OCI-LY7 (cell line): ENCODE results near the gene TBC1D7.

Experiments
- CTCF ChIP-seq: fragments of 200-600 bp; sonication (generic); conservative IDR thresholded peaks from 2 replicates; pipeline ENCODE4 v1.5.1; 2014; ENCODE audit warnings: mild to moderate bottlenecking, antibody characterized with exemption, low read length, moderate library complexity, mixed read lengths
- EZH2phosphoT487 ChIP-seq: fragments of 200-600 bp; sonication (generic); IDR thresholded peaks from 2 replicates; pipeline ENCODE4 v1.6.1; 2018; ENCODE audit warnings: low read depth, borderline replicate concordance, mild to moderate bottlenecking, mixed run types, antibody characterized with exemption, low read length, moderate library complexity, mixed read lengths

DNA sequence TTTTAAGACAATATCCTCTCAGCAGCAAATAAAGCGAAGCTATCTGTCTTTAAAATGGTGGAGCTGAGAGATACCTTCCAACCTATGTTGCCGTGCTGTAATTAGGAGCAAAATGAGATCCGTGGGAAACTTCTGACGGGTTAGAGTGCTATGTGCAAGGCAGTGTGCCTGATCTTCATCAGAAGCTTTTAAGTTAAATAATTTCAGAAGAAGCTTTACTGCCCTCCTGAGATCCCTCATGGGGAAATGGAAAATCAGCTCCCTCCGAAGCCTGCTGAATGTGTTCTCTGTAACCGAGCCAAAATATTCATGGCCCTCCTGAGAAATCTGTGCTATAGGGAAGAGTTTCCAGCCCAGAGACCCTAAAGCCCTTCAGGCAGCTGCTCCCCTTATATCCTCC is 43.7 kb upstream of the TBC1D7 start:
- TF ChIP-seq CTCF = no peak
- TF ChIP-seq EZH2phosphoT487 = no peak
